ENCODE data around the gene SERPINA1. TPM values are rescaled to one million over a fixed set of nuclear protein-coding genes. Genes with fewer than 3 reads are reported as not detected.

The SERPINA1 gene
- polyA plus RNA-seq, 2 of the 4 experiments (the other 2 are of a cell fraction): 0.34 to 2.2 TPM

DNA sequence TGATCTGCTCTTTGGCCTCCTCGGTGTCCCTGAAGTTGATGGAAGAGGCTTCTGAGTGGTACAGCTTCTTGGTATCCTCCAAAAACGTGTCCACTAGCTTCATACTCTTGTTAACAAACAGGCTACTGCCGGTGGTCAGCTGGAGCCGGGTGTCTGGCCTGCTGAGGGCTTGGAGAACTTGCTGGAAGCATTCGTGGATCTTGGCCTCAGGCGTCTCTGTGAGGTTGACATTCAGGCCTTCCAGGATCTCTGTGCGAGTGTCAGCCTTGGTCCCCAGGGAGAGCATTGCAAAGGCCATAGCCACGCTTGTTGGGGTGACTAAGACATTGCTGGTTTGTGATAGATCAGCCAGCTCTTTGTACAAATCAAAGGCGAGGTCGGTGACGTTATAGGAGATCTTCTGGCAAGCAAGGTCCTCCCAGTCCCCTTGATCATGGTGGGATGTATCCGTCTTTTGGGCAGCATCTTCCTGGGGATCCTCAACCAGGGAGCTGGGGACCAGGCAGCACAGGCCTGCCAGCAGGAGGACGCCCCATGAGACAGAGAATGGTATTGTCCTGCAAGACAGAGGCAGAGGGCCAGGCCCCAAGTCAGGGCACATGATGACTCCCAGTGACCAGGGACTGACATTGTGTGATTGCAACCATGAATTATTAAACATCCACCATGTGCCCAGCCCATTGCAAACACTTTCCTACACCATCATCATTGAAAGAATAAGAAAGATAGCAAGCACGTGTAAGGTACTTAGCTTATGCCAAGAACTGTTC, 22.1 kb downstream of the SERPINA1 start, which contains the start of gene SERPINA2:
Gene SERPINA2 (minus strand): TSS at position 553 of the 770 bp plus-strand sequence.
- CTCF ChIA-PET: interaction anchor here (1.1 kb wide), 1 partner anchor 119 kb away, joined by 4 read pairs; no protein-coding TSS in a partner anchor
- POLR2A ChIA-PET: no interaction called here
- ATAC-seq (no peak), DNase-seq (ENCODE audit: low read depth in 1 of 2, low spot score in 1 of 2) (no peak), FAIRE-seq (no peak)
- Histone ChIP-seq H3K27ac (no peak within 1 kb of the TSS), H3K9me3 (no peaks in the 10 kb centered on the region), H3K4me3 (no peak within 1 kb of the TSS), H3K4me2 (no peak within 1 kb of the TSS), H3K4me1 (no peaks in the 10 kb centered on the region)
- TF ChIP-seq, protein P1, sequence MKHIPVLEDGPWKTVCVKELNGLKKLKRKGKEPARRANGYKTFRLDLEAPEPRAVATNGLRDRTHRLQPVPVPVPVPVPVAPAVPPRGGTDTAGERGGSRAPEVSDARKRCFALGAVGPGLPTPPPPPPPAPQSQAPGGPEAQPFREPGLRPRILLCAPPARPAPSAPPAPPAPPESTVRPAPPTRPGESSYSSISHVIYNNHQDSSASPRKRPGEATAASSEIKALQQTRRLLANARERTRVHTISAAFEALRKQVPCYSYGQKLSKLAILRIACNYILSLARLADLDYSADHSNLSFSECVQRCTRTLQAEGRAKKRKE (CRISPR knock-in tag; IDR thresholded peaks at IDR 0.05; ENCODE audit: low read depth): no peak
- TF ChIP-seq, protein P2, sequence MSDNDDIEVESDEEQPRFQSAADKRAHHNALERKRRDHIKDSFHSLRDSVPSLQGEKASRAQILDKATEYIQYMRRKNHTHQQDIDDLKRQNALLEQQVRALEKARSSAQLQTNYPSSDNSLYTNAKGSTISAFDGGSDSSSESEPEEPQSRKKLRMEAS (IDR thresholded peaks at IDR 0.05): no peak
- no peak for TF ChIP-seq CBX8 (IDR thresholded peaks at IDR 0.05)
- TF ChIP-seq JUNB (IDR thresholded peaks at IDR 0.05): no peak
- no peak for TF ChIP-seq NR3C1 (IDR thresholded peaks at IDR 0.05)
- TF ChIP-seq TFCP2L1 (CRISPR knock-in tag; IDR thresholded peaks at IDR 0.05): no peak
- TF ChIP-seq, protein P3, sequence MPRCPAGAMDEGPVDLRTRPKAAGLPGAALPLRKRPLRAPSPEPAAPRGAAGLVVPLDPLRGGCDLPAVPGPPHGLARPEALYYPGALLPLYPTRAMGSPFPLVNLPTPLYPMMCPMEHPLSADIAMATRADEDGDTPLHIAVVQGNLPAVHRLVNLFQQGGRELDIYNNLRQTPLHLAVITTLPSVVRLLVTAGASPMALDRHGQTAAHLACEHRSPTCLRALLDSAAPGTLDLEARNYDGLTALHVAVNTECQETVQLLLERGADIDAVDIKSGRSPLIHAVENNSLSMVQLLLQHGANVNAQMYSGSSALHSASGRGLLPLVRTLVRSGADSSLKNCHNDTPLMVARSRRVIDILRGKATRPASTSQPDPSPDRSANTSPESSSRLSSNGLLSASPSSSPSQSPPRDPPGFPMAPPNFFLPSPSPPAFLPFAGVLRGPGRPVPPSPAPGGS (IDR thresholded peaks at IDR 0.05): no peak
- TF ChIP-seq MYC (IDR thresholded peaks at IDR 0.05; ENCODE audit: borderline replicate concordance, low read length): no peak
- no peak for TF ChIP-seq NFE2L2 (conservative IDR thresholded peaks at IDR 0.05; ENCODE audit: low read length)
- no peak for TF ChIP-seq FOXS1 (CRISPR knock-in tag; IDR thresholded peaks at IDR 0.05)
- TF ChIP-seq JUN (IDR thresholded peaks at IDR 0.05): no peak
- TF ChIP-seq EHF (CRISPR knock-in tag; IDR thresholded peaks at IDR 0.05): no peak
- 51% methylated on average over 13 of the region's 14 CpGs for WGBS (ENCODE audit: missing lambda C conversion rate)

DNA sequence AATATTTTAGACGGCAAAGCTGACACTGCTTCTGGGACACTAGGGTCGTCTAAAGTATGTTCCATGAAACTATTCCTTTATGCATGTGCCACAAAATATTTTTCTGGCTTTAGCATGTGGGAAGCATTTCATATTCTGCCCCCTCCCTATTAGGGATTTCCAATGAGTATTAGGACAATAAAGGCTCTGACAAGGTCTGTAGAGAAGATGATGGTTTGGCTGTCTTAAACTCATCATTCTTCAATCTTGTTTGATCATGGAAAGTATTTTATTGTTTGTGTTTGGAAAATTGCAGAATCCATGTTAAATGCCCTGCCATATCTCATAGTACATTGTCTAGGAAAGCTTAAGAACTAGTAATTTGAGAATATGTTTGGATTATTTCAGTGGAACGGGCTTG, 22.8 kb downstream of the SERPINA1 start:
- Histone ChIP-seq H3K9me3 (no peaks in the 10 kb centered on the region), H3K27ac (no peak overlapping the region), H3K4me1 (no peaks in the 10 kb centered on the region), H3K4me2 (no peak overlapping the region), H3K4me3 (no peak overlapping the region)
- ChIA-PET POLR2A (no interaction called here), CTCF (interaction anchor here (1.3 kb wide), 1 partner anchor 8 kb away, joined by 3 read pairs; no protein-coding TSS in a partner anchor)
- DNase-seq (ENCODE audit: low read depth in 1 of 2, low spot score in 1 of 2) (no peak), FAIRE-seq (no peak), ATAC-seq (no peak)
- TF ChIP-seq CHD2 (IDR thresholded peaks at IDR 0.05; ENCODE audit: low read length, partially characterized antibody) (no peak), JUN (IDR thresholded peaks at IDR 0.05) (no peak), MAZ (IDR thresholded peaks at IDR 0.05; ENCODE audit: borderline replicate concordance, low read depth, low read length) (no peak), CHD4 (IDR thresholded peaks at IDR 0.05; ENCODE audit: borderline replicate concordance) (no peak), PHF8 (IDR thresholded peaks at IDR 0.05; ENCODE audit: borderline replicate concordance, low read depth) (no peak), KDM5A (IDR thresholded peaks at IDR 0.05) (no peak), FOXS1 (CRISPR knock-in tag; IDR thresholded peaks at IDR 0.05) (no peak), RARB (CRISPR knock-in tag; IDR thresholded peaks at IDR 0.05) (no peak), TFCP2L1 (CRISPR knock-in tag; IDR thresholded peaks at IDR 0.05) (no peak), TP53 (CRISPR knock-in tag; IDR thresholded peaks at IDR 0.05) (no peak), HOXB13 (CRISPR knock-in tag; IDR thresholded peaks at IDR 0.05; ENCODE audit: low read depth) (no peak), ZSCAN20 (CRISPR knock-in tag; IDR thresholded peaks at IDR 0.05) (no peak), ZNF302 (CRISPR knock-in tag; IDR thresholded peaks at IDR 0.05) (no peak), KDM1A (IDR thresholded peaks at IDR 0.05; ENCODE audit: low read depth) (no peak)
- TF ChIP-seq, protein P3 (IDR thresholded peaks at IDR 0.05): no peak
- TF ChIP-seq, protein P4, sequence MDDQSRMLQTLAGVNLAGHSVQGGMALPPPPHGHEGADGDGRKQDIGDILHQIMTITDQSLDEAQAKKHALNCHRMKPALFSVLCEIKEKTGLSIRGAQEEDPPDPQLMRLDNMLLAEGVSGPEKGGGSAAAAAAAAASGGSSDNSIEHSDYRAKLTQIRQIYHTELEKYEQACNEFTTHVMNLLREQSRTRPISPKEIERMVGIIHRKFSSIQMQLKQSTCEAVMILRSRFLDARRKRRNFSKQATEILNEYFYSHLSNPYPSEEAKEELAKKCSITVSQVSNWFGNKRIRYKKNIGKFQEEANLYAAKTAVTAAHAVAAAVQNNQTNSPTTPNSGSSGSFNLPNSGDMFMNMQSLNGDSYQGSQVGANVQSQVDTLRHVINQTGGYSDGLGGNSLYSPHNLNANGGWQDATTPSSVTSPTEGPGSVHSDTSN (IDR thresholded peaks at IDR 0.05): no peak
- TF ChIP-seq, protein P5, sequence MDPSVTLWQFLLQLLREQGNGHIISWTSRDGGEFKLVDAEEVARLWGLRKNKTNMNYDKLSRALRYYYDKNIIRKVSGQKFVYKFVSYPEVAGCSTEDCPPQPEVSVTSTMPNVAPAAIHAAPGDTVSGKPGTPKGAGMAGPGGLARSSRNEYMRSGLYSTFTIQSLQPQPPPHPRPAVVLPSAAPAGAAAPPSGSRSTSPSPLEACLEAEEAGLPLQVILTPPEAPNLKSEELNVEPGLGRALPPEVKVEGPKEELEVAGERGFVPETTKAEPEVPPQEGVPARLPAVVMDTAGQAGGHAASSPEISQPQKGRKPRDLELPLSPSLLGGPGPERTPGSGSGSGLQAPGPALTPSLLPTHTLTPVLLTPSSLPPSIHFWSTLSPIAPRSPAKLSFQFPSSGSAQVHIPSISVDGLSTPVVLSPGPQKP (IDR thresholded peaks at IDR 0.05; ENCODE audit: low read depth, low read length): no peak
- TF ChIP-seq, protein P6, sequence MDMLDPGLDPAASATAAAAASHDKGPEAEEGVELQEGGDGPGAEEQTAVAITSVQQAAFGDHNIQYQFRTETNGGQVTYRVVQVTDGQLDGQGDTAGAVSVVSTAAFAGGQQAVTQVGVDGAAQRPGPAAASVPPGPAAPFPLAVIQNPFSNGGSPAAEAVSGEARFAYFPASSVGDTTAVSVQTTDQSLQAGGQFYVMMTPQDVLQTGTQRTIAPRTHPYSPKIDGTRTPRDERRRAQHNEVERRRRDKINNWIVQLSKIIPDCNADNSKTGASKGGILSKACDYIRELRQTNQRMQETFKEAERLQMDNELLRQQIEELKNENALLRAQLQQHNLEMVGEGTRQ (IDR thresholded peaks at IDR 0.05): no peak
- WGBS (ENCODE audit: missing lambda C conversion rate): 63% methylated on average over 3 of the region's 3 CpGs

All from A549 (cell line).